ENCODE measurements around the gene NUDCD3.

NUDCD3 gene

GRCh38 chr7:44381494-44382220, 108.8 kb downstream of the NUDCD3 start:
- Histone ChIP-seq H3K4me3 (ENCODE audit: low read length) (no peak overlapping the region), H3K36me3 (ENCODE audit: control insufficient read depth, low read length) (peaks cover 26% of the 10 kb centered on the region), H3K4me1 (ENCODE audit: control insufficient read depth, low read length) (peaks cover 17% of the 10 kb centered on the region), H3K79me2 (ENCODE audit: control insufficient read depth, low read length) (no peaks in the 10 kb centered on the region), H3F3A (ENCODE audit: control insufficient read depth, insufficient read depth) (peaks cover 4% of the 10 kb centered on the region; the same call in 1 of the 2 replicates), H3K27me3 (ENCODE audit: control insufficient read depth, low read length) (no peaks in the 10 kb centered on the region), H3K27ac (ENCODE audit: low read depth, low read length) (no peak overlapping the region), H4K20me1 (ENCODE audit: control insufficient read depth, insufficient read depth, low read depth, low read length) (no peaks in the 10 kb centered on the region), H3K9me3 (ENCODE audit: control insufficient read depth, insufficient read depth, low read length) (no peaks in the 10 kb centered on the region), H3K9me2 (replicated peaks; ENCODE audit: control insufficient read depth, low read length) (no peaks in the 10 kb centered on the region), H3K4me2 (ENCODE audit: low read length) (no peak overlapping the region)
- no peak for TF ChIP-seq EZH2phosphoT487 (IDR thresholded peaks at IDR 0.05; ENCODE audit: borderline replicate concordance, low read length)
- TF ChIP-seq CTCF (IDR thresholded peaks at IDR 0.05; ENCODE audit: low read depth, low read length, poor library complexity, severe bottlenecking): no peak

- Histone ChIP-seq H3K27ac (ENCODE audit: low read depth, low read length) (no peak overlapping the region), H3K9me2 (replicated peaks; ENCODE audit: control insufficient read depth, low read length) (no peaks in the 10 kb centered on the region), H3K36me3 (ENCODE audit: control insufficient read depth, low read length) (peaks cover 19% of the 10 kb centered on the region), H3K27me3 (ENCODE audit: control insufficient read depth, low read length) (no peaks in the 10 kb centered on the region), H4K20me1 (ENCODE audit: control insufficient read depth, insufficient read depth, low read depth, low read length) (no peaks in the 10 kb centered on the region), H3F3A (ENCODE audit: control insufficient read depth, insufficient read depth) (peaks cover 4% of the 10 kb centered on the region; the same call in 1 of the 2 replicates), H3K4me1 (ENCODE audit: control insufficient read depth, low read length) (peaks cover 17% of the 10 kb centered on the region), H3K9me3 (ENCODE audit: control insufficient read depth, insufficient read depth, low read length) (no peaks in the 10 kb centered on the region), H3K79me2 (ENCODE audit: control insufficient read depth, low read length) (no peaks in the 10 kb centered on the region), H3K4me3 (ENCODE audit: low read length) (no peak overlapping the region), H3K4me2 (ENCODE audit: low read length) (no peak overlapping the region)
- TF ChIP-seq CTCF (IDR thresholded peaks at IDR 0.05; ENCODE audit: low read depth, low read length, poor library complexity, severe bottlenecking) (no peak), EZH2phosphoT487 (IDR thresholded peaks at IDR 0.05; ENCODE audit: borderline replicate concordance, low read length) (no peak)
Measured at GRCh38 chr7:44380831-44381493, 109.5 kb downstream of the NUDCD3 start.

GRCh38 chr7:44380189-44380830, 110.1 kb downstream of the NUDCD3 start:
- H3K27ac ChIP-seq (ENCODE audit: low read depth, low read length): no peak overlapping the region

More at GRCh38 chr7:44380189-44380830, 110.1 kb downstream of the NUDCD3 start:
- Histone ChIP-seq H3K4me3 (ENCODE audit: low read length) (no peak overlapping the region), H3K36me3 (ENCODE audit: control insufficient read depth, low read length) (peaks cover 12% of the 10 kb centered on the region; the same call in 1 of the 2 replicates), H3K9me3 (ENCODE audit: control insufficient read depth, insufficient read depth, low read length) (no peaks in the 10 kb centered on the region), H3K4me1 (ENCODE audit: control insufficient read depth, low read length) (peaks cover 17% of the 10 kb centered on the region), H3F3A (ENCODE audit: control insufficient read depth, insufficient read depth) (peaks cover 4% of the 10 kb centered on the region; the same call in 1 of the 2 replicates), H4K20me1 (ENCODE audit: control insufficient read depth, insufficient read depth, low read depth, low read length) (no peaks in the 10 kb centered on the region), H3K4me2 (ENCODE audit: low read length) (no peak overlapping the region), H3K79me2 (ENCODE audit: control insufficient read depth, low read length) (no peaks in the 10 kb centered on the region), H3K27me3 (ENCODE audit: control insufficient read depth, low read length) (no peaks in the 10 kb centered on the region), H3K9me2 (replicated peaks; ENCODE audit: control insufficient read depth, low read length) (no peaks in the 10 kb centered on the region)
- TF ChIP-seq CTCF (IDR thresholded peaks at IDR 0.05; ENCODE audit: low read depth, low read length, poor library complexity, severe bottlenecking) (no peak), EZH2phosphoT487 (IDR thresholded peaks at IDR 0.05; ENCODE audit: borderline replicate concordance, low read length) (no peak)
